ENCODE measurements around the gene JAK1.

Gene JAK1

DNA sequence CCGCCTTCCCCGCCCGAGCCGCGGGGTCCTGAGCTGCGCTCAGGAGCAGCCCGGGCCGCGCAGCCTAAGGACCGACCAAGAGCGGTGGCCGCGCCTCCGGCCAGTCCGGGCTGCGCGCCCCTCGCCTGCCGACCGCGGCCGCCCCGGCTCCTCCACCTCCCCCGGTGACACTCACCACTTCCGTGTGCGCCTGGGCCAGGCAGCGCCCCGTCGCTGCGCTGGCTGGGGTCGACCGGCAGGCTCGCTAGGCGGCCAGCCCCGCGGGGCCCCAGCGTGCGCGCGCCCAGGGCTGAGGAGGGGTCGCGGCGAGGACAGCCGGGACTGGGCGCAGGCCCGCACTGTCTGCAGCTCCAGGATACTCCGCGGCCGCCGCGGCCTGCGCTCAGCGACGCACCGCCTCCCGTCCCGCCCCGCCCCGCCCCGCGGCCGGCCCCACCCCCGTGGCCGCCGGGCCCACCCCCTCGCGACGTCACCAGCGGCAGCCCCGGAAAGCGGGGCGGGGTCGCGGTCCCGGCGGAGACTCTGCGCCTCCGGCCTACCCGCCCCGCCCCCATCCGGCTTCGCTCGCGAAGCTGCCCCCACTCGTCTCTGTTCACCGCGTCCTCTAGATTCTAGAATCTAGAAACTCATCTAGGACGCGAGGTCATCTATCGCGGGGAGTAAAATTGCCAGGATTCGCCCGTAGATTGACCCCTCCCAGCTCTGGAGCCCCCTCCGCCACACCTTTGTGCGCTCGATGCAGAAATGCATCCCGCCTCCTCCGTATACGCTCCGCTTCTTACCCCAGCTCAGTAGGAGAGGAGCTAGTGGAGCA, at the start of gene JAK1:
Gene JAK1, minus strand, starts transcription at position 392 of the 814 bp plus-strand sequence. CDS start 80,285 bp downstream, outside the sequence.
- TF ChIP-seq GATA3 (IDR thresholded peaks at IDR 0.05; ENCODE audit: low read depth, low read length) (no peak), GATA2 (IDR thresholded peaks at IDR 0.05; ENCODE audit: low read depth, low read length) (no peak)

DNA sequence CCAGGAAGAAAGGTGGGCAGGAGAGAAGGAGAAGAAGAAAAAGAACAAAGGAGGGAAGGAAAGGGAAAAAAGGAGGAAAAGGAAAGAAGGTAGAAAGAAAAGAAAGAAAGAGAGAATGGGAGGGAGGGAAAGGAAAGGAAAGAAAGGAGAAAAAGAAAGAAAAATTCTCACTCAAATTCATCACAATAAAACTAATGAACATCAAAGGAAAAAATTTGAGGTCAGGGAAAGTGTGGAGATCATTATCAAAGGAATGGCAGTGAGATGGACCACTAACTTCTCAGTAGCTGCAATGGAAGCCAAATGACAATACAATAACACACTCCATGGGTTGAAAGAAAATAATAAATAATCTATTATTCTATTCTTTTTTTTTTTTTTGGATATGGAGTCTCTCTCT, 48.0 kb upstream of the JAK1 start:
- TF ChIP-seq GATA2 (IDR thresholded peaks at IDR 0.05; ENCODE audit: low read depth, low read length), result no peak
- no peak for TF ChIP-seq GATA3 (IDR thresholded peaks at IDR 0.05; ENCODE audit: low read depth, low read length)

DNA sequence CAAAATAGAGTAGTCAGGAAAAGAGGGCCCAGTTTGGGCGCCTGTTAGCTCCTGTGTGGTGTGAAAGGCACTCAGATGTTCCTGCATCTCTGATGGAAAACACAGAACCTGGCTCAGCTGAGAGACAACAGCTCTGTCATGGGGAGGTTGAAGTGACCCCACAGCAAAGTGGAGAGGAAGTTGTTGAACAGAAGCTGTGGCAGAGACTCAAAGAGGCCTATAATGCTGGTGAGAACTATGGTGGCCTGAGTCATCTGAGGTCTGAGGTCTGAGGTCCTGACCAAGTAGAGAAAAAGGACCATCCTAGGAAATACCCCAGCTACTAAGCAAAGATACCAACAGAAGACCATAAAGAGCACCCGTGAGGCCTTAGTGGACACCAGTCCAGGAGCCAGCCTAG, 45.6 kb upstream of the JAK1 start:
- TF ChIP-seq GATA2 (IDR thresholded peaks at IDR 0.05; ENCODE audit: low read depth, low read length), result no peak
- TF ChIP-seq GATA3 (IDR thresholded peaks at IDR 0.05; ENCODE audit: low read depth, low read length), result no peak

- no peak for TF ChIP-seq GATA3 (IDR thresholded peaks at IDR 0.05; ENCODE audit: low read depth, low read length)
- TF ChIP-seq GATA2 (IDR thresholded peaks at IDR 0.05; ENCODE audit: low read depth, low read length), result no peak
Measured at GRCh38 chr1:65009724-65010420, 43.5 kb upstream of the JAK1 start.

DNA sequence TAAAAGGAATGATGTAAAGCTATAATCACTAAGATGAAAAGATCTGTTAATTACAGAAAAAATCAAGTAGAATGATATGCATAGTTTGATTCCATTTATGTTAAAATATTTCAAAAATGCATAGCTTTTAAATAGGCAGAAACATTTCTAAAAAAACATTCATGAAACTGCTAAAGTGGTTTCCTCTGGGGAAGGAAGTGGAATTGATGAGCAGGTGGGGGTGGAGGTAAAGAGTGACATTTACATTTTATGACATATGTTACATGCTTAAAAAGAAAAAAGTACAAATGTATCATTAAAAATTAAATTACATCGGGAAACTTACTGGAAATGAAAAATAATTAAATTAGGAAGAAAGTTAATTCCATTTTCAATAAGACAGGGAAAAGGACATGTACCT, 42.8 kb upstream of the JAK1 start:
- TF ChIP-seq GATA2 (IDR thresholded peaks at IDR 0.05; ENCODE audit: low read depth, low read length) (no peak), GATA3 (IDR thresholded peaks at IDR 0.05; ENCODE audit: low read depth, low read length) (no peak)

GRCh38 chr1:65006806-65007205, 40.5 kb upstream of the JAK1 start:
- TF ChIP-seq GATA3 (IDR thresholded peaks at IDR 0.05; ENCODE audit: low read depth, low read length), result no peak
- TF ChIP-seq GATA2 (IDR thresholded peaks at IDR 0.05; ENCODE audit: low read depth, low read length), result no peak

DNA sequence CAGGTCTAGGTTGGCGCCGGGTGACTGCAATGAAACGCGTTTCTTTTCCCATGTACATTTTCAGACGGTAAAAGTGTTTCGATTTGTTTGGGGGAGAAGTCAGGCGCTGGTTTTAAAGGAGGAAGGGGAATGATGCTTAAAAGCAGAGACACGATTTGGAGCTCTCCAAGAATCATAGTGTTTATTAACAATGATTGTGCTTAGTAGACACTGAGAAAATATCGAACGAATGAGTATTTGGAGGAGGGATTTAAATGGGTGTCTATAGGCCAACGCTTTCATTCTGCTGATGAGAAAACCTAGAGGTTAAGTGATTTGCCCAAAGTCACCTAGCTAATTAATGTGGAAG, 36.9 kb upstream of the JAK1 start:
- TF ChIP-seq GATA2 (IDR thresholded peaks at IDR 0.05; ENCODE audit: low read depth, low read length) (no peak), GATA3 (IDR thresholded peaks at IDR 0.05; ENCODE audit: low read depth, low read length) (no peak)

GRCh38 chr1:65002508-65003315, 36.4 kb upstream of the JAK1 start:
- no peak for TF ChIP-seq GATA3 (IDR thresholded peaks at IDR 0.05; ENCODE audit: low read depth, low read length)
- TF ChIP-seq GATA2 (IDR thresholded peaks at IDR 0.05; ENCODE audit: low read depth, low read length), result no peak

- no peak for TF ChIP-seq GATA3 (IDR thresholded peaks at IDR 0.05; ENCODE audit: low read depth, low read length)
- TF ChIP-seq GATA2 (IDR thresholded peaks at IDR 0.05; ENCODE audit: low read depth, low read length), result no peak
Measured at GRCh38 chr1:65002156-65002507, 35.8 kb upstream of the JAK1 start.

- TF ChIP-seq GATA3 (IDR thresholded peaks at IDR 0.05; ENCODE audit: low read depth, low read length) (no peak), GATA2 (IDR thresholded peaks at IDR 0.05; ENCODE audit: low read depth, low read length) (no peak)
Measured at GRCh38 chr1:65001231-65001792, 35.0 kb upstream of the JAK1 start.

DNA sequence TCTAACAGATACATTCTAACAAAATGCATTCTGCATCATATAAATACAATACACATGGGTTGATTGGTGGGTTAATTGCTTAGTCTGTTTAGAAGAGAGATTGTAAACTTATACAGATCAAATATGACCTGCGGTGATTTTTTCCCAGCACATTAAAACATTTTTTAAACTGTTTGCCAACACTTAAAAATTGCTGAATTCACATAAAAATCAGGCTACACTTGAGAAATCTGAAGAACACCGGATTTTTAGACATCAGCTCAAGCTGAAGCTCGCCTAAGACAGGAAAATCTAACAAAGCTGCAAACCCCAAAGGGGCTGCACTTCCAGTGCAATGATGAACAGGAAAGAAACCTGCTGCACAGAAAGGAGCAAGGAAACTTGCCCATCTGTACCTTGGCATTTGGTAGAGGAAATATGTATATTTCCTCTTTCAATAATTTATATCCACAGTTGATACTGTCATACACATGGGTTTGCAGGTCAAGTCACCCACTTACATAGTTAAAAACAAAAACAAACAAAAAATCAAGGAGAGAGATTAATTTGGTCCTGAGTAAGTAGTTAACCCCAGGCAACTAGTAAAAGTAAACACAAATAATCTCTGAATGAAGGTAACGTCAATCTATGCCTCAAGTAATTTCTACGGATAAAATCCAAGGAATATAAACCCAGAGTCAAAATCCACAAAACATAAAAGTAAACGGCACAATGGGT, 30.4 kb upstream of the JAK1 start:
- TF ChIP-seq GATA2 (IDR thresholded peaks at IDR 0.05; ENCODE audit: low read depth, low read length), result no peak
- no peak for TF ChIP-seq GATA3 (IDR thresholded peaks at IDR 0.05; ENCODE audit: low read depth, low read length)

DNA sequence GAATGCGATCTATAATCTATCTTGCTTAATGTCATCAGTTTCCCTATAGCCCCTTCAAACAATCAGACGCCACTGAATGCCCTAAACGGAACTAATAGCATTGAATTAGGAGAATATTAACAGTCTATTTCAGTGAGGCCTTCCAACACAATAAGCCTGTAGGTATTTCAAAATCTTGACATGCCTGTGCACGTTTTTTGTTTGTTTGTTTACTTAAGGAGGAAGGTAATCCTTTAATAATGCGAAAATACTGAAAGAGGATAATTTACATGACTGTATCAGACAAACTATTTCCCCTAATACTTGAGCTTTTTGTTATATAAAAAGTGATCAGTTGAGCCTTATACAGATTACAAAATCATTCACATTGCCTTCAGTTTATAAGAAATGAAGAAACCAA, 29.0 kb upstream of the JAK1 start:
- TF ChIP-seq GATA2 (IDR thresholded peaks at IDR 0.05; ENCODE audit: low read depth, low read length) (no peak), GATA3 (IDR thresholded peaks at IDR 0.05; ENCODE audit: low read depth, low read length) (no peak)

Data from SH-SY5Y (cell line).